ENCODE results near the gene TMOD3. TPM values are rescaled to one million over a fixed set of nuclear protein-coding genes. Genes with fewer than 3 reads are reported as not detected.

The TMOD3 gene
- total and polyA plus RNA-seq, 12 donors = 3.9 to 42.5 (median 22.4) TPM

GRCh38 chr15:51889486-51889885 is 60.0 kb downstream of the TMOD3 start:
- TF ChIP-seq POLR2A (IDR thresholded peaks at IDR 0.05) (no peak), CTCF (IDR thresholded peaks at IDR 0.05) (no peak)
- intact Hi-C loops (cut with DNase I) = no loop called here
- Histone ChIP-seq H3K4me3 (no peak overlapping the region), H3K9me3 (replicated peaks in 1 of 3) (no peaks in the 10 kb centered on the region), H3K27me3 (no peaks in the 10 kb centered on the region), H3K4me1 (replicated peaks in 1 of 2) (peaks cover 0 to 10% of the 10 kb centered on the region in 2 donors), H3K27ac (no peak overlapping the region), H3K36me3 (replicated peaks in 1 of 2) (peaks cover 0 to 7% of the 10 kb centered on the region in 2 donors)
- no peak for DNase-seq
- WGBS, 4 donors = 92 to 99% (median 96%) methylated on average over 2 of the region's 2 CpGs

GRCh38 chr15:51904421-51904820 is 75.0 kb downstream of the TMOD3 start:
- DNase-seq = no peak
- 54 to 87% (median 77%) methylated on average over 3 of the region's 3 CpGs for WGBS, 4 donors
- Histone ChIP-seq H3K4me3 (no peak overlapping the region), H3K27me3 (no peaks in the 10 kb centered on the region), H3K4me1 (replicated peaks in 1 of 2) (no peaks in the 10 kb centered on the region), H3K9me3 (replicated peaks in 1 of 3) (no peaks in the 10 kb centered on the region), H3K36me3 (replicated peaks in 1 of 2) (peaks cover 0 to 46% of the 10 kb centered on the region in 2 donors), H3K27ac (no peak overlapping the region)
- intact Hi-C loops (cut with DNase I) = no loop called here
- TF ChIP-seq POLR2A (IDR thresholded peaks at IDR 0.05) (no peak), CTCF (IDR thresholded peaks at IDR 0.05) (no peak)

GRCh38 chr15:51904931-51905330 is 75.5 kb downstream of the TMOD3 start:
- Histone ChIP-seq H3K36me3 (replicated peaks in 1 of 2) (peaks cover 0 to 41% of the 10 kb centered on the region in 2 donors), H3K4me1 (replicated peaks in 1 of 2) (no peaks in the 10 kb centered on the region), H3K27ac (no peak overlapping the region), H3K4me3 (no peak overlapping the region), H3K9me3 (replicated peaks in 1 of 3) (no peaks in the 10 kb centered on the region), H3K27me3 (no peaks in the 10 kb centered on the region)
- 71 to 82% (median 73%) methylated on average over 4 of the region's 4 CpGs for WGBS, 4 donors
- intact Hi-C loops (cut with DNase I) = no loop called here
- DNase-seq = no peak
- TF ChIP-seq POLR2A (IDR thresholded peaks at IDR 0.05) = no peak
- no peak for TF ChIP-seq CTCF (IDR thresholded peaks at IDR 0.05)

GRCh38 chr15:51907136-51907862 is 77.8 kb downstream of the TMOD3 start:
- Histone ChIP-seq H3K27me3 (no peaks in the 10 kb centered on the region), H3K4me3 (no peak overlapping the region), H3K9me3 (replicated peaks in 1 of 3) (no peaks in the 10 kb centered on the region), H3K27ac (no peak overlapping the region), H3K4me1 (replicated peaks in 1 of 2) (no peaks in the 10 kb centered on the region), H3K36me3 (replicated peaks in 1 of 2) (peaks cover 0 to 24% of the 10 kb centered on the region in 2 donors)
- WGBS, 4 donors = 80 to 93% (median 82%) methylated on average over 7 to 8 of the region's 8 CpGs
- peak in 2 of 7 donors; percentile 10 to 15 for DNase-seq
- intact Hi-C loops (cut with DNase I) = no loop called here
- TF ChIP-seq POLR2A (IDR thresholded peaks at IDR 0.05) = no peak
- TF ChIP-seq CTCF (IDR thresholded peaks at IDR 0.05) = no peak
